PC-9 (cell line): ENCODE results near the gene GAS2L1.

ENCODE experiments used
- EZH2 ChIP-seq: fragments of 200-600 bp; sonication (generic); IDR thresholded peaks from 2 replicates; pipeline ENCODE4 v1.8.0; 2017; ENCODE audit warnings: antibody characterized with exemption, low read depth
- TF ChIP-seq, protein P1 (sequence below): fragments of 200-600 bp; sonication (generic); conservative IDR thresholded peaks from 2 replicates; pipeline ENCODE4 v1.6.1; 2017; ENCODE audit warnings: mixed run types, antibody characterized with exemption, mild to moderate bottlenecking, moderate library complexity

DNA sequence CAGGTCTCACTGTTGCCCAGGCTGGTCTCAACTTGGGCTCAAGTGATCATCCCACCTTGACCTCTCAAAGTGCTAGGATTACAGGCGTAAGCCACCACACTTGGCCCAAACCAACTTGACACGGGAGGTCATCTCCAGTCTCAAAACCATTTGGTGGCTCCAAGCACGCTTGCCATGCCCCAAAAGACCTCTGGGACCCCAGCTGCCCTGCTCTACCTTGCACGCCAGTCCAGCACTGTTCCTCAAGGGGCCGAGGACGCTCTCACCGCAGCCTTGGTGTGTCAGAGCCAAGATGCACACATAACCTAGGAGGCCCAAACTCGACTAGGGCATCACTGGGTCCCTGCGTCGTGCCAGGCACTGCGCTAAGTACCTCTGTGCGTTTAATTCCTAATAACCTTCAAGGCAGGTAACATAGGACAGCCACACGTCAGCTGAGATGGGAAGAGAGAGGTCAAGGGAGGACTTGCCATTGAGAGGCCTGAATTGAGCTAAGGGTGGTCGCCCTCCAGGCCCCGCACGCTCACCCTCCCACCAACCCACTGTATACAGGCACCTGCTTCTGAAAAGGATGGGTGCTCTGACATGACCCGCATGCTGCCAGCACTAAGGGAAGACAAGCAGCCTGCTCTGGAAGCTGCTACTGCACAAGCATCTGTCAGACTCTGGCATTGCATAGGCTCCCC is 4.6 kb upstream of the GAS2L1 start:
- TF ChIP-seq, protein P1, sequence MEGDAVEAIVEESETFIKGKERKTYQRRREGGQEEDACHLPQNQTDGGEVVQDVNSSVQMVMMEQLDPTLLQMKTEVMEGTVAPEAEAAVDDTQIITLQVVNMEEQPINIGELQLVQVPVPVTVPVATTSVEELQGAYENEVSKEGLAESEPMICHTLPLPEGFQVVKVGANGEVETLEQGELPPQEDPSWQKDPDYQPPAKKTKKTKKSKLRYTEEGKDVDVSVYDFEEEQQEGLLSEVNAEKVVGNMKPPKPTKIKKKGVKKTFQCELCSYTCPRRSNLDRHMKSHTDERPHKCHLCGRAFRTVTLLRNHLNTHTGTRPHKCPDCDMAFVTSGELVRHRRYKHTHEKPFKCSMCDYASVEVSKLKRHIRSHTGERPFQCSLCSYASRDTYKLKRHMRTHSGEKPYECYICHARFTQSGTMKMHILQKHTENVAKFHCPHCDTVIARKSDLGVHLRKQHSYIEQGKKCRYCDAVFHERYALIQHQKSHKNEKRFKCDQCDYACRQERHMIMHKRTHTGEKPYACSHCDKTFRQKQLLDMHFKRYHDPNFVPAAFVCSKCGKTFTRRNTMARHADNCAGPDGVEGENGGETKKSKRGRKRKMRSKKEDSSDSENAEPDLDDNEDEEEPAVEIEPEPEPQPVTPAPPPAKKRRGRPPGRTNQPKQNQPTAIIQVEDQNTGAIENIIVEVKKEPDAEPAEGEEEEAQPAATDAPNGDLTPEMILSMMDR = no peak
- TF ChIP-seq EZH2 = no peak
